HG02678 (cell line): ENCODE measurements around the gene SPIRE2.
"Not testable (repeated sequence)": the region's sequence is repeated elsewhere in the genome, so short reads cannot be mapped to it uniquely, and the experiment has no call there.

Source experiments
- ATAC-seq: cut with Tn5 transposase; IDR thresholded peaks from one replicate; pipeline ENCODE4 v1.9.1; 2021; ENCODE audit warnings: mild to moderate bottlenecking, moderate library complexity; ENCODE audit not compliant: unreplicated experiment

The SPIRE2 gene

GRCh38 chr16:89806589-89807193 lies 21.6 kb upstream of the SPIRE2 start:
- not testable (repeated sequence) for ATAC-seq

GRCh38 chr16:89808475-89808874 lies 19.8 kb upstream of the SPIRE2 start:
- ATAC-seq = no peak

DNA sequence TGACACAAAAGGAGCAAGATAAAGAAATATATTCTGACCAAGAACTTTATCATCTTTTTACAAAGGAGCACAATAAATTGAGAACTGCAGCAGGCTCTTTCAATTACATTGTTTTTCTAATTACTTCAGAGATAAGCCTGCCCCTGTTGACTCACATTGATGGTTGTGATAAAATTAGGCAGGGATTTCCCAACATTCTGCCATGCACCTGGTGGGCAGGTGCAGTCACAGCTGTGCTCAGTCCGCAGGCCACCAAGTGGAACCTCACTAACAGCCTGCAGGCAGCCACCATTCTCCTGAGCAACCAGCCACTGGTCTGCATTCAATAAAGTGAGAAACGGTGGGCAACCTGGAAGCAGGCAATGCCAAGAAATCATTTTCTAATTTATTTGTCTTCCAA lies 17.0 kb upstream of the SPIRE2 start:
- no peak for ATAC-seq

DNA sequence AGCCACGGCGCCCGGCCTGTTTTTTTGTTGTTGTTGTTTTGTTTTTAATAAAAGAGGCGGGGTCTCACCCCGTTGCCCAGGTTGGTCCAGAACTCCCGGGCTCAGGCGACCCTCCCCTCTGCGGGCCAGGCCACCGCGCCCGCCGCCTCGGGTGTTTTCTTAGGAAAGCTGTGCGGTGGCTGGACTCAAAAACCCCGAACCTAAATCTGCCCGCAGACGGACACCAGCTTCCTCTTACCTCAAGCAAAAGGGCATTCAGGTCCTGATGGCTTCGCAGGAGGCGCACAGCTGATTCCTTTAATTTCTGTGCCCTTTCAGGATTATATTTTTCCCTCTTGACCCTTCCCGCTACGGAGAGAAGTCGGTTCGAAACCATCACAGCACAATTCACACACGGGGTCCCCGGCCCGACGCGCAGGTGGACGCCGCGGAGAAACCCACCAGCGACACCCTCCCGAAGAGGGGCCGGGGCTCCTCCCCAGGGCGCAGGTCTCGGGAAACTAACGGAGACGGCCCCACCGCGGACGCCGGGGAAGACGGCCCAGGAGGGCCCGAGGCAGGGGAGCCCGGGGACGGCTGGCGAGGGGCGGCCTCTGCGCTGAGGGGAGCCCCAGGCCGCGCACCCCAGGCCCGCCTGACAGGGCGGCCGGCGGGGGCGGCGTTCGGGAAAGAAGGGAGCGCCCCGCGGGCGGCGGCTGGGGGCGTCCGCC lies 12.5 kb upstream of the SPIRE2 start:
- ATAC-seq = peak; percentile 26

- ATAC-seq = not testable (repeated sequence)
Measured at GRCh38 chr16:89818851-89819403, 9.3 kb upstream of the SPIRE2 start.

DNA sequence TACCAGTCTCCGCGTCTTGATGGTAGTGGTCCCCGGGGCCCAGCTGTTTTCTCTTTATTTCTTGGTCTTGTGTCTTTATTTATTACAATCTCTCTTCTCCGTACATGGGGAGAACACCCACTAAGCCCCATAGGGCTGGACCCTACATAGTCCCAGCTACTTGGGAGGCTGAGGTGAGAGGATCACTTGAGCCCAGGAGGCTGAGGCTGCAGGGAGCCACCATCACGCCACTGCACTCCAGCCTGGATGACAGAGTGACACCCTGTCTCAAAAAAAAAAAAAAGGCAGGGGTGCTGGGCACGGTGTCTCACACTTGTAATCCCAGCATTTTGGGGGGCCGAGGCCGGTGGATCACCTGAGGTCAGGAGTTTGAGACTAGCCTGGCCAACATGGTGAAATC lies 8.8 kb upstream of the SPIRE2 start:
- not testable (repeated sequence) for ATAC-seq

DNA sequence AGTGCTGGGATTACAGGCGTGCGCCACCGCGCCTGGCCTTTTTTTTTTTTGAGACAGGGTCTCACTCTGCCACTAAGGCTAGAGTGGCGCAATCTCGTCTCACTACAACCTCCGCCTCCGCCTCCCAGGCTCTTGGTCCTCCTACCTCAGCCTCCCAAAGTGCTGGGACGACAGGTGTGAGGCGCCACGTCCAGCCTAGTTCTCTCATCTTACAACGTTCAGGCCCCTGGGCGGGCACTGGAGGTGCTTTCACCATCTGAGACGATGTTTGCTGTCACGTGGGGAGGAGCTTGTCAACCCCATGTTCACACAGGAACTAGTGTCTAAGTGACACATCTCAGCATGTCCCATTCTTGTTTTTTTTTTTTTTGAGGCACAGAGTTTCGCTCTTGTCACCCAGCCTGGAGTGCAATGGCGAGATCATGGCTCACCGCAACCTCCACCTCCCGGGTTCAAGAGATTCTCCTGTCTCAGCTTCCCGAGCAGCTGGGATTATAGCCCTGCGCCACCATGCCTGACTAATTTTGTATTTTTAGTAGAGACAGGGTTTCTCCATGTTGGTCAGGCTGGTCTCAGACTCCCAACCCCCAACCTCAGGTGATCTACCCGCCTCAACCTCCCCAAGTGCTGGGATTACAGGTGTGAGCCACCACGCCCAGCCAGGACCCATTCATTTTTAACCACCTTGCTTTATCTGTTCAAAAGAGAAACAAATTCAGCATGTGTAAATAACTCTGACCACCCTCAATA lies 6.7 kb upstream of the SPIRE2 start:
- no peak for ATAC-seq

- ATAC-seq = no peak
Measured at GRCh38 chr16:89822188-89823086, 5.8 kb upstream of the SPIRE2 start.

DNA sequence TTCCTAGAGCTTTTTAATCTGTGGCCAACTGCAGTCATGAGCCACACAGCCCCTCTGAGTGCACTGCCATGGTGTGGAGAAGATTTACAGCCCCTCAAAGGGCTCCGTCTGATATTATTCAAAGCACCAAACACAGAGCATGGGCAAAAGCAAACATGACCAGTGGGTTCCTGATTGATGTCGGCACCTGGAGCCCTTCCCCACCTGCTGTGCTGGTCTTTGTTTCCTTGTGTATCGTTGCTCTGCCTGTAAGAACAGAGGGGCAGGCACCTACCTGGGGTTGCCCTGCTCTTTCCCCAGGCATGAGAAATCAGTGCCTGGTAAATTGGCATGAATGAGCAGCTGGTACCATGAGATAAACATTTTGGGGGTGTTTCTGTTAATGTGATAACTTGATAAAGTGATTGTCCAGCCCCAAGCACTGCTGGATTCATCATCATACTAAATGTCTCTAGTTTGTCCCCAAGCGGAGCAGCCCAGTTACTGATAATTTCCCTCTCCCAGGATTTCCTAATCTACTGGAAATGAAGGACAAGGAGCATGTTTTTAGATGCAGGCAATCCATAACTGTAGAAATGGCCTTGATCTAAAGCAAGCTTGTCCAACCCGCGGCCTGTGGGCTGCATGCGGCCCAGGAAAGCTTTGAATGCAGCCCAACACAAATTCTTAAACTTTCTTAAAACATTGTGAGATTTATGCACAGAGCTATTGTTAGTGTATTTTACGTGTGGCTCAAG lies 5.0 kb upstream of the SPIRE2 start:
- ATAC-seq = no peak

DNA sequence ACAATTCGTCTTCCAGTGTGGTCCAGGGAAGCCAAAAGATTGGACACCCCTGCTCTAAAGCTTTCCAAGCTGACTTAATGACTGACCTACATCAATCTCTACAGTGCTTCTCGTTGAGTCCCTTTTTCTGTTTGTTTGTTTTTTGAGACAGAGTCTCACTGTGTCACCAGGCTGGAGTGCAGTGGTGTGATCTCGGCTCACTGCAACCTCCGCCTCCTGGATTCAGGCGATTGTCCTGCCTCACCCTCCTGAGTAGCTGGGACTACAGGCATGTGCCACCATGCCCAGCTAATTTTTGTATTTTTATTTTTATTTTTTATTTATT lies 4.5 kb upstream of the SPIRE2 start:
- ATAC-seq = not testable (repeated sequence)

DNA sequence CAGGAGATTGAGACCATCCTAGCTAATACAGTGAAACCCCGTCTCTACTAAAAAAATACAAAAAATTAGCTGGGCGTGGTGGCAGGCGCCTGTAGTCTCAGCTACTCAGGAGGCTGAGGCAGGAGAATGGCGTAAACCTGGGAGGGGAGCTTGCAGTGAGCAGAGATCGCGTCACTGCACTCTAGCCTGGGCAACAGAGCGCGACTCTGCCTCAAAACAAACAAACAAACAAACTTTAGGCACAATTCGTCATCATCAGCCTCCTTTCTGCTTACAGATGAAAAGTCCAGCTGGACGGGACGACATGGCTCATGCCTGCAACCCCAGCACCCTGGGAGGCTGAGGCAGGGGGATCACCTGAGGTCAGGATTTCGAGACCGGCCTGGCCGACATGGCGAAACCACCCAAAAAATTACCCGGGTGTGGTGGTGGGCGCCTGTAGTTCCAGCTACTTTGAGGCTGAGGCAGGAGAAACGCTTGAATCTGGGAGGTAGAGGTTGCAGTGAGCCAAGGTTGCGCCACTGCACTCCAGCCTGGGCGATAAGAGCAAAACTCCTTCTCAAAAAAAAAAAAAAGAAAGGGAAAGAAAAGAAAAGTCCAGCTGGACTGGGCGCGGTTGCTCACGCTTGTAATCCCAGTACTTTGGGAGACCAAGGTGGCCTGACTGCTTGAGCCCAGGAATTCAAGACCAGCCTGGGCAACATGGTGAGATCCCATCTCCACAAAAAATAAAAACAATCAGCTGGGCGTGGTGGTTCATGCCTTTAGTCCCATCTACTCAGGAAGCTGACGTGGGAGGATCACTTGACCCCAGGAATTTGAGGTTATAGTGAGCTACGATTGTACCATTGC lies 1.5 kb upstream of the SPIRE2 start:
- ATAC-seq = no peak

DNA sequence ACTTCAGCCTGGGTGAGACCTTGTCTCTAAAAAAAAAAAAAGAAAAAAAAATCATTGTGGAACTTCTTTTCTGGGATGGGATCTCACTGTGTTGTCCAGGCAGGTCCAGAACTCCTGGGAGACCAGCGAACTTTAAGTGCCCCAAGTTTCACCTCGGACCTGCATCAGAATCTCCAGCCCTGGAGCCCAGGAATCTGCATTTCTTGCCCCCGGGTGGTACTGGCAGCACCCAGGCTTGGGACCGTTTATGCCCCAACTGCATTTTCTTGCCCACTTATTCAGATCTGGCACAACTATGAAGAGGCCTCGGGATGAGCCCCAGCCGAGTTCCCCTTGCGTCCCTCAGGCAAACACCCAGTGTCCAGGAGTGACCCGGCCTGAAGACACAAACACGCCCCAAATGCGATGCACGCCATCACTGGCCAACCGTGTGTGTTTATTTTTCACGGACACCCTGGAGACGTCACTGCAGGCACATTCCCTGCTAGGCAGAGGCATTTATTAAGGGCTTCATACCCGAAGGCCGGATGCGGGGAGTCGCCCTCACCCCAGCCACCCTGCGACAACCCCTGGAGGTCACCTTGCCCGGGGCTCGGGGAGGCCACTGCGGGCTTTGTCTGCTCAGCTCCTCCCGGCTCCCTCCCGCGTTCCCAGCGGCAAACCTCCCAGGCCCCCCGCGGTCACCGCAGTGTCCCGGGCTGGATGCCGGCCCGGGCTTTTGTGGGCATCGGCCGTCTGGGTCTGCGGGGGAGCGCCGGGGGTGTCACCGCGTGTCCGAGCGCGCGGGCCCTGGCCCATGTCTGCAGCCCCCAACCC lies 684 bp upstream of the SPIRE2 start:
- no peak for ATAC-seq

- ATAC-seq = no peak
Measured at GRCh38 chr16:89828870-89829629, 775 bp downstream of the SPIRE2 start.

GRCh38 chr16:89829630-89830437 lies 1.6 kb downstream of the SPIRE2 start:
- ATAC-seq = no peak

DNA sequence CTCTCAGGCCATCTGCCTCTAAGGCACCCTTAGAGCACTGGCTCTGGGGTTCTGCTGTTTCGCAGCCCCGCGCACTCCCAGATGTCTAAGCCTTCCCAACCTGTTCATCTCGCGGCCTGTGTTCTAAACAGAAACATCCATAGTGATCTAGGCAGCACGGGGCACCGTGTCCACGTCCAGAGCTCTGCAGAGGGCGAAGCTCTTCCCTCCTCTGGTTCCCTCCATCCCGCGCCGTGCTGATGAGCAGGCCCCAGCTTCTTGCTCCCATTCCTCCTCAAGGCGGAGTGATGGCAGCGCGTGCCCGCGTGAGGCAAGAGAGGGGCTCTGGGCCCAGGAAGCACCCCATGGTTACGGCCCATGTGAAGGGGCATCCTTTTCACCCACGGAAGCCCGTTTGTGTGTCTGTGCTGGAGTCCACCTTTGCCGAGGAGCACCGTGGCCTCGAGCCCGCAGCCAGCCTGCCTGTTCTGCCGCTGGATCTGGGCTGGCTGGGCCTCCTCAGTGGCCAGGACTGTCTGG lies 3.6 kb downstream of the SPIRE2 start:
- no peak for ATAC-seq

DNA sequence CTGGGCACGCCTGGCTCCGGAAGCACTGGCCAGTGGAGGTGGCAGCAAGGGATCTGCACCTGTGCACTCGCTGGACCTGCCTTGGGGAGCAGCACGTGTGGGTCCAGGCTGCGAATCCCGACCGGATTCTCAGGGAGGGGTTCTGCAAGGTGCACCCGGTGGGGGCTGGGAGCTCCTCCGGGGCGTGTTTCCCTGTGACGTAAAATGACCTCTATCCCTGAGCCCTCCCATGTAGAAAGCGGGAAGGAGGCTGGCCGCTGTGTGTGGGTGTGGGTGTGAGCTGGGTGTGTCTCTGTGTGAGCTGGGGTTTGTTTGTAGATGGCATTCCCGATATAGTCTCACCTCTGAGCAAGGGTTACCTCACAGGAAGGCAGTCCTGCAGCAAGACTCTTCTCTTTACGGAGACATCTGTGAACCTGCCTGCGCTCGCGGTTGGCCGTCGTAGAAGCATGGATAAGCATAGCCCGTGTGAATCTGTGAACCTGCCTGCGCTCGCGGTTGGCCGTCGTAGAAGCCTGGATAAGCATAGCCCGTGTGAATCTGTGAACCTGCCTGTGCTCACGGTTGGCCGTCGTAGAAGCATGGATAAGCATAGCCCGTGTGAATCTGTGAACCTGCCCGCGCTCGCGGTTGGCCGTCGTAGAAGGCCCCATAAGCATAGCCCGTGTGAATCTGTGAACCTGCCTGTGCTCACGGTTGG lies 5.5 kb downstream of the SPIRE2 start:
- not testable (repeated sequence) for ATAC-seq
